Neutrophil (primary cell): Measurements from ENCODE around the gene MLN.

Experiments used
- H3K27ac ChIP-seq: fragments of 200-600 bp; sonication (generic); 2 replicates; pipeline ENCODE4 v1.5.1; 2016; ENCODE audit warnings: mild to moderate bottlenecking, moderate library complexity
- H3K27me3 ChIP-seq: fragments of 200-600 bp; sonication (generic); 2 replicates; pipeline ENCODE4 v1.6.0; 2016; ENCODE audit warnings: mild to moderate bottlenecking
- H3K36me3 ChIP-seq: fragments of 200-600 bp; sonication (generic); 2 replicates; pipeline ENCODE4 v1.5.1; 2017
- H3K4me1 ChIP-seq, 2 experiments: fragments of 200-600 bp in 1 of 2; sonication (generic) in 1 of 2; 1 replicate in 1 of 2; 2 replicates in 1 of 2; pipeline versions ENCODE4 v1.5.1 to v1.6.1; 2013 to 2016; ENCODE audit warnings: low read depth in 1 of 2, low read length in 1 of 2, mild to moderate bottlenecking in 1 of 2, moderate library complexity in 1 of 2; ENCODE audit not compliant: control insufficient read depth in 1 of 2, insufficient read depth in 1 of 2
- H3K4me3 ChIP-seq, 2 experiments: fragments of 200-600 bp in 1 of 2; sonication (generic) in 1 of 2; 1 replicate in 1 of 2; 2 replicates in 1 of 2; pipeline ENCODE4 v1.5.1; 2013 to 2016; ENCODE audit warnings: low read depth in 1 of 2, low read length in 1 of 2, mild to moderate bottlenecking in 1 of 2, moderate library complexity in 1 of 2
- H3K9me3 ChIP-seq: fragments of 200-600 bp; sonication (generic); 2 replicates; pipeline ENCODE4 v1.5.1; 2016
- TF ChIP-seq, protein P1 (sequence below): fragments of 200-600 bp; sonication (generic); IDR thresholded peaks from 2 replicates; pipeline ENCODE4 v1.5.1; 2016; ENCODE audit warnings: antibody characterized with exemption

Gene MLN

DNA sequence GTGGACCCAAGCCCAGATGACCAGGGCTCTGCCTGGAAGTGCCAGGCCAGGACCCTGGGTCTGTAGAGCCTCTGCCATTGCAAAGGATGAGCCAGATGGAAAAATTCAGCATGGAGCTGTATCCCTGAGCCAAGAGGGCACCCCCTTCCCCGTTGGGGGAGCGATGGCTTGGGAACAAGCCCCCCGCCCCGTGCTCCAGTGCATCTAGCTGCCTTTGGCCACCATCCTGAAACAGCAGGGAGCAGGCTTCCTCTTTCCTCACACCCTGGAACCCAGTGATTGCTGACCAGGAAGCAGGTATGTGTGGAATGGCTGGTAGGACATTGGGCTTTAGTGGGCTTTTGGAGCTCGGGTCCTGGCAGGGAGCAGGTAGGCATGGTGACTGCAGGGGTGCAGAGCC is 2.2 kb downstream of the MLN start:
- H3K9me3 ChIP-seq: no peaks in the 10 kb centered on the region
- TF ChIP-seq, protein P1, sequence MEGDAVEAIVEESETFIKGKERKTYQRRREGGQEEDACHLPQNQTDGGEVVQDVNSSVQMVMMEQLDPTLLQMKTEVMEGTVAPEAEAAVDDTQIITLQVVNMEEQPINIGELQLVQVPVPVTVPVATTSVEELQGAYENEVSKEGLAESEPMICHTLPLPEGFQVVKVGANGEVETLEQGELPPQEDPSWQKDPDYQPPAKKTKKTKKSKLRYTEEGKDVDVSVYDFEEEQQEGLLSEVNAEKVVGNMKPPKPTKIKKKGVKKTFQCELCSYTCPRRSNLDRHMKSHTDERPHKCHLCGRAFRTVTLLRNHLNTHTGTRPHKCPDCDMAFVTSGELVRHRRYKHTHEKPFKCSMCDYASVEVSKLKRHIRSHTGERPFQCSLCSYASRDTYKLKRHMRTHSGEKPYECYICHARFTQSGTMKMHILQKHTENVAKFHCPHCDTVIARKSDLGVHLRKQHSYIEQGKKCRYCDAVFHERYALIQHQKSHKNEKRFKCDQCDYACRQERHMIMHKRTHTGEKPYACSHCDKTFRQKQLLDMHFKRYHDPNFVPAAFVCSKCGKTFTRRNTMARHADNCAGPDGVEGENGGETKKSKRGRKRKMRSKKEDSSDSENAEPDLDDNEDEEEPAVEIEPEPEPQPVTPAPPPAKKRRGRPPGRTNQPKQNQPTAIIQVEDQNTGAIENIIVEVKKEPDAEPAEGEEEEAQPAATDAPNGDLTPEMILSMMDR: no peak
- H3K4me3 ChIP-seq: no peak overlapping the region
- H3K36me3 ChIP-seq: no peaks in the 10 kb centered on the region
- no peak overlapping the region for H3K27ac ChIP-seq
- H3K4me1 ChIP-seq: no peaks in the 10 kb centered on the region
- peaks cover 83% of the 10 kb centered on the region for H3K27me3 ChIP-seq

DNA sequence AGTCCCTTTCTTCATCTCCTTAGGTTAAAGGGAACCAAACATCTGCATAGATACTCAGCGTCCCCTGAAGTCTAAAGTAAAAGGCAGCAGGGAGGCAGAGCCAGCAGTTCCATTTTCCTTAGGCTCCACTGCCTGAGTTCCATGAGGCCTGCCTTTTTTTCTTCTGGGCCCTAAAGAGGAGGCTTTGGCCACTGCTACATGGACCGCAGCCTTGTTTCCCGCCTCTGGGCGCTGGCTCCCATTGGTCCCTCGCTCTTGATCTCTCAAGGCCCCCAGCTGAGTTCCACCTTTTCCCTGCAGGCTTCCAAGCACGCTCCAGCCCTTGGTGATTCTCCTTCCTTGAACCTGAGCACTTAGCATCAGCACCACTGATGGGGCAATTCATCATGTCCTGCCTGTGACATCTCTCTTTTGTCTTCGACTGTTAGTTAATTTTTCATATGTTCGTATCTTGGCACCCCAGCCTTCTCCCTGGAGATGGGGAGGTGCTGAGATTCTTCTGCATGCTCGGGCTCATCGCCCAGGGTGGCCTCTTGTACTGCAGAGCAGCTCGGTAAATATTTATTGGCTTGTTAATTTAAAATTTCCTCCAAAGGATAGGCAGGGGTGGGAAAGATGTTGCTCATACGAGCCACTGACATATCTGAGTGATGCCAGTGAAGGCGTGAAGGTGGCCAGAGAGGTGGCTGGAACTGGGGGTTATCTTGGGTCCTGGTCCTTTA is 3.4 kb downstream of the MLN start:
- Histone ChIP-seq H3K4me3 (no peak overlapping the region), H3K4me1 (no peaks in the 10 kb centered on the region), H3K27me3 (peaks cover 79% of the 10 kb centered on the region), H3K9me3 (no peaks in the 10 kb centered on the region), H3K36me3 (no peaks in the 10 kb centered on the region), H3K27ac (no peak overlapping the region)
- TF ChIP-seq, protein P1: no peak

DNA sequence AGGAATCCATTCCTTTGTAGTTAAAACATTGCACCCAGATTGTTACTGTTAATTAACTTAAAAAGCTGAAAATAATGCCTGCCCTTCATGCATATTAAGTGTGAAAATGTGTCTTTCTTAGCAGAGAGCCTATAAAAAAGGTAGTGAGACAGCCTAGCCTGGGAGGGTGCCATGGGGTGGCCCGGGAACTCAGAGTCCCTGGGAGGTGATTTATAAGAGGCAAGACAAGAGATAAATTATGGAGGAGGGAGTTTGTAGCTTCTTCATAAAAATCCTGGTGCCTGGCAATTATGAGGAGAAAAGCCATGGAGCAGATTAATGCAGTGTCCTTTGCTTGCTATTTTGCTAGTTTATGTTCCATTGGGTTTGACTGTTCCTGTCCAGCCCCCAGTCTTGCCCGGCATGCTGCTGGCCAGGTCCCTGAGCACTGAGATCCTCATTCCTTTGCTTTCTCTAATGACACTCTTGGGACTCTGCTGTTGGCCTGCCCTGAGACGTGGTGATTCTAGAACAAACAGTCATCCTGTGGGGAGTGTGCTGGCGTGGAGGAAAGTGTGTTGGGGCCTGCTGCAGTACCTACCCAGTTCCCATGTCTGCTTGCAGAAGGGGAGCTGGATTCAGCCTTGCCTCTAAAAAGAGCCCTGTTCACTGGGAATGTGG is 4.2 kb downstream of the MLN start:
- Histone ChIP-seq H3K4me1 (no peaks in the 10 kb centered on the region), H3K36me3 (no peaks in the 10 kb centered on the region), H3K4me3 (no peak overlapping the region), H3K27me3 (peaks cover 78% of the 10 kb centered on the region), H3K27ac (no peak overlapping the region), H3K9me3 (no peaks in the 10 kb centered on the region)
- TF ChIP-seq, protein P1: no peak

DNA sequence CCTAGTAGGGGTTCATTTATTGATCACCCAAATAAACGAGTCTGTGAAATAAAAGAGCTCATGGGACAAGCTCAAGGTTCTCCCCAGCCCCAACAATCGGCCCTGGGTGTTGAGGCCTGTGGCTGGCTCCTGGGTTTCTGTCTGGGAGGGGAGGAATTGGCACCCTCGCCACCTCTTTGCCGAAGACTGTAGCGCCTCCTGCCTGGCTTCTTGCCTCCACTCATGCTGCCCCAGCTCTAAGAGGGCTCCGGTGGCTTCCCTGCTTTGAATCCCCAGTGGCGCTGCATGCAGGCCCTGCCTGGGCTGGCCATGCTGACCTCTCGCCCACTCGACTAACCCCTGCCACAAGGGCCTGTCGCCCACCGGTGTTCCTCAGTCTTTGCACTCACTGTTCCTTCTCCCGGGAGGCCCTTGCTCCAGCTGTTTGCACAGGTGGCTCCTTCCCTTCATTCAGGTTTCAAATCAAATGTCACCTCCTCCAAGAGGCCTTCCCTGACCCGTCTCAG is 5.4 kb downstream of the MLN start:
- H3K27me3 ChIP-seq: peaks cover 78% of the 10 kb centered on the region
- no peak overlapping the region for H3K4me3 ChIP-seq
- no peaks in the 10 kb centered on the region for H3K36me3 ChIP-seq
- no peaks in the 10 kb centered on the region for H3K4me1 ChIP-seq
- no peak overlapping the region for H3K27ac ChIP-seq
- TF ChIP-seq, protein P1: no peak
- no peaks in the 10 kb centered on the region for H3K9me3 ChIP-seq

DNA sequence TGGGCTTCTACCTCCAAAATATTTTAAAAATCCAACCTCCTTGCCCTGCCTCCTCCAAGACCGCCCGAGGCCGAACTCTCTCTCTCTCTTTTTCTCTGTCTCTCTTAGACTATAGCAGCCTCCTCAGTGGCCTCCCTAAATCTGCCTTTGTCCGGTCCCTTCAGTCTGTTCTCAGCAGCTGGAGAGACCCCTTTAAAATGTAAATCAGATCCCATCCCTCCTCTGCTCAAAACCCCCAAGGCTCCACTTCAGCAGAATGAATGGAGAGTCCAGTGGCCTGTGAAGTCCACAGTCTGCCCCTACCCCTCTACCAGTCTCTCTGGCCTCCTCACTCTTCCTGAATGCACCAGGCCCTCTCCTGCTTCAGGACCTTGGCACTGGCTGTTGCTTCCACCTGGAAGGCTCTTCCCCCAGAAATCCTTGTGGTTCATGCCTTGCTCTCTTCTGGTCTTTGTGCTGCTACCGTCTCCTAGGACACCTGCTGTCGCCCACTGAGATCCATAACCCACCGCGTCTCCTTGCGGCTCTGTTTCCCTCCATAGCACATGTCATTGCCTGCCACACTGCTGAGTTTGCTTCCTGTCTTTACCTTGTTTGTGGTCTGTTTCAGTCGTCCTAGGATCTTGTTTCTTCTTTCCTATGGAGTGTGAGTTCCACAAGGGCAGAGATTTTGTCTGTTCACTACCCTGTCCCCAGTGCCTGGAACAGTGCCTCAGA is 6.0 kb downstream of the MLN start:
- TF ChIP-seq, protein P1: no peak
- Histone ChIP-seq H3K4me1 (no peaks in the 10 kb centered on the region), H3K27me3 (peaks cover 82% of the 10 kb centered on the region), H3K4me3 (no peak overlapping the region), H3K27ac (no peak overlapping the region), H3K9me3 (no peaks in the 10 kb centered on the region), H3K36me3 (no peaks in the 10 kb centered on the region)
